Osteoblast (primary cell): Measurements from ENCODE around the gene AP1AR. TPM values are rescaled to one million over a fixed set of nuclear protein-coding genes. Genes with fewer than 3 reads are reported as not detected.
"Not testable (repeated sequence)": the region's sequence is repeated elsewhere in the genome, so short reads cannot be mapped to it uniquely, and the experiment has no call there.

Experiments used
- DNase-seq: peaks from one replicate; pipeline ENCODE4 v3.0.0; 2011; ENCODE audit warnings: low spot score, mixed read lengths; ENCODE audit not compliant: insufficient read length; ENCODE audit errors: missing footprints
- H2AFZ ChIP-seq: 2 replicates; pipeline ENCODE4 v1.6.0; 2011; ENCODE audit warnings: mild to moderate bottlenecking, low read length
- H3K27ac ChIP-seq: 2 replicates; pipeline ENCODE4 v1.5.1; 2011; ENCODE audit warnings: mild to moderate bottlenecking, low read depth, low read length, moderate library complexity
- H3K27me3 ChIP-seq: 2 replicates; pipeline ENCODE4 v1.6.0; 2012; ENCODE audit warnings: mild to moderate bottlenecking, control low read depth, inconsistent platforms, low read length, moderate library complexity; ENCODE audit not compliant: insufficient read depth
- H3K36me3 ChIP-seq: 2 replicates; pipeline ENCODE4 v1.5.1; 2011; ENCODE audit warnings: mild to moderate bottlenecking, low read length, control low read depth, moderate library complexity; ENCODE audit not compliant: insufficient read depth
- H3K4me1 ChIP-seq: 2 replicates; pipeline ENCODE4 v1.5.1; 2011; ENCODE audit warnings: mild to moderate bottlenecking, low read length, control low read depth, moderate library complexity; ENCODE audit not compliant: insufficient read depth
- H3K4me2 ChIP-seq: 2 replicates; pipeline ENCODE4 v1.6.0; 2011; ENCODE audit warnings: mild to moderate bottlenecking, low read length; ENCODE audit not compliant: insufficient read depth
- H3K4me3 ChIP-seq: fragments of 200-600 bp; sonication (generic); 3 replicates; pipeline ENCODE4 v1.5.1; 2012; ENCODE audit warnings: mild to moderate bottlenecking, low read length, inconsistent platforms; ENCODE audit not compliant: insufficient read depth
- H3K79me2 ChIP-seq: 2 replicates; pipeline ENCODE4 v1.6.0; 2012; ENCODE audit warnings: mild to moderate bottlenecking, low read length, control low read depth, inconsistent platforms; ENCODE audit not compliant: insufficient read depth
- H3K9me3 ChIP-seq: 2 replicates; pipeline ENCODE4 v1.5.1; 2011; ENCODE audit warnings: low read depth, low read length, control low read depth
- H4K20me1 ChIP-seq: 2 replicates; pipeline ENCODE4 v1.6.0; 2012; ENCODE audit warnings: mild to moderate bottlenecking, low read length, control low read depth; ENCODE audit not compliant: insufficient read depth
- CTCF ChIP-seq: IDR thresholded peaks from 2 replicates; pipeline ENCODE4 v1.5.1; 2011; ENCODE audit warnings: mild to moderate bottlenecking, low read depth, low read length, moderate library complexity; ENCODE audit errors: extremely low read depth
- total RNA-seq: library from RNA; depleted of rRNA; stranded (reverse); fragments of >200 nt; gene quantifications from 2 replicates; pipeline ENCODE4 v1.2.3, GENCODE V29; 2012

AP1AR gene
- total RNA-seq, 1 donor, result 28.2 TPM

GRCh38 chr4:112279882-112280315 lies 48.3 kb downstream of the AP1AR start:
- H2AFZ ChIP-seq, result no peak overlapping the region
- peaks cover 15% of the 10 kb centered on the region for H3K4me1 ChIP-seq
- no peaks in the 10 kb centered on the region for H3K9me3 ChIP-seq
- no peaks in the 10 kb centered on the region for H3K27me3 ChIP-seq
- no peak overlapping the region for H3K27ac ChIP-seq
- no peak for DNase-seq
- TF ChIP-seq CTCF, result no peak
- H3K36me3 ChIP-seq, result peaks cover 10% of the 10 kb centered on the region
- H3K4me3 ChIP-seq, result no peak overlapping the region
- H4K20me1 ChIP-seq, result no peaks in the 10 kb centered on the region
- peaks cover 13% of the 10 kb centered on the region for H3K79me2 ChIP-seq
- peak overlapping the region; percentile 56 for H3K4me2 ChIP-seq

- Histone ChIP-seq H4K20me1 (no peaks in the 10 kb centered on the region), H2AFZ (no peak overlapping the region), H3K4me3 (no peak overlapping the region), H3K4me1 (peaks cover 17% of the 10 kb centered on the region), H3K36me3 (peaks cover 10% of the 10 kb centered on the region), H3K27me3 (no peaks in the 10 kb centered on the region), H3K9me3 (no peaks in the 10 kb centered on the region), H3K79me2 (peaks cover 13% of the 10 kb centered on the region), H3K4me2 (peak overlapping the region; percentile 56), H3K27ac (no peak overlapping the region)
- no peak for DNase-seq
- TF ChIP-seq CTCF, result no peak
Observed at GRCh38 chr4:112280386-112281056, 48.9 kb downstream of the AP1AR start.

- not testable (repeated sequence) for H2AFZ ChIP-seq, H3K9me3 ChIP-seq, H3K4me2 ChIP-seq, H3K27ac ChIP-seq, H4K20me1 ChIP-seq, H3K27me3 ChIP-seq, DNase-seq, H3K4me3 ChIP-seq
- H3K79me2 ChIP-seq, result peaks cover 13% of the 10 kb centered on the region
- peaks cover 24% of the 10 kb centered on the region for H3K4me1 ChIP-seq
- H3K36me3 ChIP-seq, result peaks cover 10% of the 10 kb centered on the region
Observed at GRCh38 chr4:112281895-112282398, 50.4 kb downstream of the AP1AR start.

- peaks cover 24% of the 10 kb centered on the region for H3K4me1 ChIP-seq
- no peak for DNase-seq
- H3K36me3 ChIP-seq, result peaks cover 2% of the 10 kb centered on the region
- H3K4me2 ChIP-seq, result no peak overlapping the region
- no peak for TF ChIP-seq CTCF
- H3K4me3 ChIP-seq, result no peak overlapping the region
- H4K20me1 ChIP-seq, result no peaks in the 10 kb centered on the region
- no peaks in the 10 kb centered on the region for H3K27me3 ChIP-seq
- no peaks in the 10 kb centered on the region for H3K9me3 ChIP-seq
- no peak overlapping the region for H2AFZ ChIP-seq
- peaks cover 13% of the 10 kb centered on the region for H3K79me2 ChIP-seq
- H3K27ac ChIP-seq, result no peak overlapping the region
Observed at GRCh38 chr4:112282860-112283667, 51.5 kb downstream of the AP1AR start.
